HG03439 (cell line): ENCODE data around the gene TRERF1.

Experiments used
- ATAC-seq: cut with Tn5 transposase; IDR thresholded peaks from one replicate; pipeline ENCODE4 v1.9.1; 2021; ENCODE audit warnings: mild to moderate bottlenecking, moderate library complexity; ENCODE audit not compliant: unreplicated experiment

Gene TRERF1

DNA sequence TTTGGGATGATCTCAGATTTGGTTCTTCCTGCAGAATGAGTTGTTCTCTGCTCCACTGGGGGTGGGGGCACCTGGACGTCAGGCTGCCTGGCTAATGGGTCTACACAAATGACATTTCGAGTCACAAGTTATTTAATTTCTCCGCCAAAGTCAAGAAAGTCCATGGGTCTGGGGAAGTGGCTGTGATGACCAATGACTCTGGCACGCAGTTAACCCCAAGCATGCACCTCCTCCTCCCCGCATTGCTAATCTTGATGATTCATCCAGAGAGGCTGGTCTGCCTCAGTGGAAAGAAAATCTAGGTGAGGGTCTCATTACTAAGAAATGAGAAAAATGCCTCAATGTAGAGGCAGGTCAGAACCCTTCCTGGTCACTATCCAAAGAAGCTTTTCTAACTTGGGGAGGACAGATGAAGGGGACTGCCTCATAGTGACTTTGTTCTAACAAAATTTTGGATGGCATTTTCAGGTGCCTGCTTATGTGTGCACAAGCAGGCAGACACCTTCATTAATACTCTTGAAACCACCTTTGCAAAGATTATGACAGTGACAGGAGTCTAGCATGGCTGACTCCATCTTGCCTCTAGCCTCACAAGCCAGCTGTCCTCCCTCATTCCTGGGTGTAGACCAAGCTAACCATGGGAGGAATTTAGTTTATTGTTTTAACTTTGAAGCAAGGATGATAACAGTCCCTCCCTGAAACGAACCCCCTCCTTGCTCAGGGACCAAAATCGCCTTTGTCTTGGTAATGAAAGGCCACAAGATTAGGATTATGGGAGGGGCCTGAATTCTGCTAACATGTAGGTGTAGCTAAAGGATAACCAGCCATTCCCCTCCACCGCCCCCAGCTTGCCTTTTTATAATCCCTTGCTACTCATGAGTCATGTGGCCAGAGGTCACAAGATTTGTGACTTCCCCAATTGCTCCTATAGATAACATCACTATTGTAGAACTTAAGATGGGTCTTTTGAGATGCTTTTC lies 135.4 kb downstream of the TRERF1 start:
- no peak for ATAC-seq

DNA sequence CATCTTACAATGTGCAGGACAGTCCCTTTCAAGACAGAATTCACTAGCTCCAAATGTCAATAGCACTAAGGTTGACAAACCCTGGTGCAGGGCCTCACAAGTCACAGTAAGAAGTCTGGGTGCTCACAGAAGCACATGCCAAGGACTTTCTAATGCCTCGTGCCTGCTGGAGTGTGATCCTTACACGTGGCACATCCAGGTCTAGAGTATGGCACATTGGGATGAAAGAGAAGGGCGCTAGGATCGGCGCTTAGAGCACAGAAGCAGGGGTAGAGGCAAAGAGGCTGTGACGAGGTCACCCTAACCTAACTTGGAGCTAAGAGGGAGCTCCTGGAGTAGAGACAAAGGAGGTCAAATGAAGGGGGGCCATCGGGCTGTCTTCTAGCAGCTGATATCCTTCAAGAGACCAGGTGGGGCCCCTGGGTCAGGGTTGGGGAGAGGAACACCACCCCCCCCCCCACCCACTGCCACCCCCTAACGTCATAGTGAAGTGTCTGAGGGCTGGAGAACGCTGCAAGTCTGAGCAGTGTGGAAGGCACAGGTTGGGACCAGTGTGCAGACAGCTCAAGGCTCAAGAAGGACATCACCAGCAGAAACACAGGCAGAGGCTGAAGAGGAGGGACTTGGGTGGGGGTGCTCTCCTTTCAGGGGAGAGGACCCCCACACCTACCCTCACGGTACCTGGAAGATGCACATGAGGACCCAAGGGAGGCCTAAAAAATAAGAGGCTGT lies 136.3 kb downstream of the TRERF1 start:
- ATAC-seq: no peak

DNA sequence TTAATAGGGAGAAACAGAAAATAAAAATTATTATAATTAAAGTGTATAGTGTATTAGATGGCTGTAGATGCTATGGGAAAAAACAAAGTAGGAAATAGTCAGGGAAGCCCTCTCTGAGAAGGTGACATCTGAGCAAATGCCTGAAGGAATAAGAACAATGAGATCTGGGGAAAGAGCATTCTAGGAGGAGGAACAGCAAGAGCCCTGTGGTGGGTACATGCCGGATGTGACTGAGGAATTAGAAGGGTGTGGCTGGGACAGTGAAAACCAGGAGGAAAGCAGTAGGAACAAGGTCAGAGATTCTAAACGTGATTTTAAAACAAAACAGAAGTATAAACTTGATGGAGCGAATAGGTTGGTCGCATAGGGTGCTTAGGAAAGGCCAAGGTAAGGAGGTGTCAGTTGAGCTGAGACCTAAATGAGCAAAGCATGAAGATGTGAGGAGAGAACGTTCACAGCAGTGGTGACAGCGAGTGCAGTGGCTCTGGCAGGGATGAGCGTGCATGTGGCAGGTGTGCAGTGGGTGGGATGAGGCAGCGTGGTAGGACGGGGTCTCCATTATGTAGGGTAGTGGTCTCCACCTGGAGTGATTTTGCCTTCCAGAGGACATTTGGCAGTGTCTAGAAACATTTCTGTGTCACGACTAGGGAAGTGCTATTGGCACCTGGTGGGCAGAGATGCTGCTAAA lies 137.0 kb downstream of the TRERF1 start:
- ATAC-seq: no peak

DNA sequence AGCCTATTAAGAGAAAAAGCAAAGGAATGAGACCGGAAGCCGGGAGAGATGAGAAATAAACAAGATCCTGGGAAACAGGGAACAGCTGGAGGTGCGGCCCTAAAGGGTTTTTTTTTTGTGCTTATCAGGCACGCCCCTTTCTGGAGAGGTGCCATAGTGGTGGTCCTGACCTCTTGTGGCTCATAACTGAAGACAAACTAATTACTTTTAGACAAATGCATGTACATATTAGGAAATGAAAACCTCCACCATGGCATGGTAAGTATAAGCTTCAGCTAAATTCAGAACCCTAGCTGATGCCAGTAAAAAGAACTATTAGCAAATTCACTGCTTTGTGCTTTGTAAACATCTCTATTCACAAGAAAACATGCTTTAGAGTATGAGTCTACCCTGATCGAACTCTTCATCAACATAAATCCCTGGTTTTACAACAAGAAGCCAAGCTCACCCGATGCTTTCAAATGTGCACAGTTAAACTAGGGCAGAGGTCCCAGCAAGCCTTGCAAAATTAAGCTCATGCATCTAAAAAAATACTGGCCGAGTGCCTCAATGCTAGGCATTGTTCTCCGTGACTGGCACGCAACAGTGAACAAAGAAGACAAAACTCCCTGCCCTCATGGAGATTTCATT lies 137.7 kb downstream of the TRERF1 start:
- no peak for ATAC-seq

DNA sequence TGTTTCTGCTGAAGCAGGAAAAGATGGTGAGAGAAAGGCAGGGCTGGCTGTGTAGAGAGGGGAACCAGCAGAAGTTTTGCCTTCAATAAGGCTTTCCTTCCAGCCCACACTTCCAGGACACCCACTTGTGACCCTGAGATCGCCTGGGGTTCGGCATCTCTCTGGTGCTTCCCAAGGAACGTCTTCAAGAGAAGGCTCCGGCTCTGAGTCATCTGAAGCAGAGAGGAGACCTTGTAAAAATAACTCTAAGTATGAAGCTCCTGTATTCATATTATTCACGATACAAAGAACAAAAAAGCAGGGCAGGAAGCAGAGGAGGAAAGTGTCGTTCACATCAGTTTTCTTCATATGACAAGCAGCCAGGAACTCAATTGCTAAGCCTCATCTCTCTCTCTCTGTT lies 138.7 kb downstream of the TRERF1 start:
- ATAC-seq: no peak

DNA sequence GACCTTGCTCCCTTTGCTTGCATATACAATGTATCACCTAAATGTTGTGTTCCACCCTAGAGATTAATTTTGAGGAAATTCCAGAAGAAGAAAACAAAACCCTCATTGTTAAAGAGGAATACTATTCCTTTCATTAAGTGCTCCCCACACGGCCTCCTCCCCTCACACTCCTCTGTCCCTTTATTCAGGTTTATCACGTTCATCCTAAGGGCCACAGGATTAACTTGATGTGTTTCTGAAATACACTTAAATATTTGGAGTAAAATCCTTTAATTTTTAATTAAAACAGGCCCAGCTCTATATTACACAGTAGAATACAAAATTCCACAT lies 144.6 kb downstream of the TRERF1 start:
- ATAC-seq: no peak

DNA sequence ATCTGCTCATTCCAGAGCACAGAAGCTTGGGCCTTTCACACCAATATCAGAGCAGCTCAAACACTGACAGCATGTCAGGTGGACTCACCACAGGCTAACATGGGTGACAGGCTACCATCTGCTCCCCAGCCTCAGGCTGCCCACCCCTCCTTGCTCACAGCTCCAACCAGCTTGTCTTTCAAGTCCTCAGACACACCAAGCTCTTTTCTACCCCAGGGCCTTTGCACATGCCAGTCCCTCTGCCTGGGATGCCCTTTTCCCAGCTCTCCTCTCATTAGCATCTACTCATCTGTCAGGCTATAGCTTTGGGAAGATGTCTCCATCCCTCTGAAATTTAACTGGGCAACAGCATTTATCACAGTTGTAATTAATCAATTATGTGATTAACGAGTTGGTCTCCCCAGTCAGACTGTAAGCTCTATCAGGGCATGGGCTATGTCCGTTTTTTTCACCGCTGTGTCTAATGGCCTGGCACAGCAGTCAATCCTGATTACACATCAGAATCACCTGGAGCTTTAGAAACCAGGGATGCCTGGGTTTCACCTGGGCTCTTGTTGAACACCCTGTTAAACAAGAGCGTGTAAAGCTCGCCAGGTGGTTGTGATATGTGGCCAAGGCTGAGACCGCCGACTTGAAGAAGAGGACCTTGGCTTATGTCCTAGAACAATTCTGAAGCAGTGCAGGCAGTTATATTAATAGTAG lies 145.1 kb downstream of the TRERF1 start:
- ATAC-seq: no peak

DNA sequence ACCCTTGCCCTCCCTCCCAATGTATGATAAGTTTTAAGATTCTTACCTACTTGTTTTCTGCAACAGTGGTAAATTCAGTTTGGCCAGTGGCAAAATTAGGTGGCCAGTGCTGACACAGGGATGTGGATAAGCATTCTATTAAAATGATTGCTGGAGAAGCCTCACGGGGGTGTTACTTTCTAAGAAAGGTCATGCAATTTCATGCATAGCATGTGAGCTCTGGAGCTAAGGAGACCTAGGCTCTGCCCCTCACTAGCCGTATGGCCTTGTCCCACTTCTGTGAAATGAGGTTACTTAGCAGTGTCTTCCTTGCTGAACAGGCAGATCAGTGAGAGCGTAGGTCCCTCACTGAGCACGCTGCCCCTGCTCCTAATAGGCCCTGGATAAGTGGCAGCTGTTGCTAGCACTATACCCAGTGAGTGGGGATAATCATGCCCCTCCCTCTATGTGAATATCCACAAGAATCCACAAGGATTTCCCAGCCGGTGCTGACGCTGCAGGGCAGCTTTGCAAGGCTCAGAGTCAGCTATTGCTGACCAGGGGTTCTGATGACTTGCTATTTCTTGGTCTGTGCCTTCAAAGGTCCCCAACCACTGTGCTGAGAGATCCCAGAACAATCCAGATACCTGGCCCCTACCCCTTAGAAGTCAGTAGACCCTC lies 147.5 kb downstream of the TRERF1 start:
- ATAC-seq: no peak

DNA sequence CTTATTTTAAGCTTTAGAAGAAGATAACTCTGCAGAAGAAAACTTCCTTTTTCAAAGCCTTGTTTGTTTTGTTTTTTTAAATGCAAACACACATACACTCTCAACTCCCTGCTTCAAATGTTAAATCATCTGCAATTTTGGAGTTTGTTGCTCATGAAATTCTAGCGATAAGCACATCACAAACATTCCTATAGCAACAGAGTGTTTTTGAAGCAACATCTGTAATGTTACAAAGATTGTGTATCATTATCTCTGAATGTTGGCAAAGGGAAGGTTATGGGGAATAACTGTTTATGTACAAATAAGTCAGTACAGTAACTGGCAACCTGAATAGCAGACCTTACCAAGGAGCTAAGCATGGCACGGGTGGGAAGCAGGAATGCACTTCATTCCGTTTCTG lies 149.3 kb downstream of the TRERF1 start:
- no peak for ATAC-seq

DNA sequence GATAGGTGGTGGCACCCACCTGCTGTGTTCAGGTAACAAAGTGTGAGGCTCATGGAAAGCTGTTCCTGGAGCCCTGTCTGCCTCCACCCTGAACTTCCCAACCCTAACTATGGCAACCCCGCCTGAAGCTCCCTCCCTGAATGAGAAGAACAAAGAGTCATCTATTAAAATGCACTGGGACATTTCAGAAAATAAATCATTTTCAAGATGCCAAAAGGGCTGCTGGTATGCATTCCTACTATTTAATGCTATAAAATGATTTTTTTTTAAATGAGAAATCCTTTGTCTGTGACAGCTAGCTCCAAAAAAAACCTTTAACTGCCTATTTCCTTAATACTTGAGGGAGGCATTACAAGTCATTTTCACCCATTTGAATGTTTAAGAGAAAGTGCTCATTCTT lies 149.7 kb downstream of the TRERF1 start:
- no peak for ATAC-seq

DNA sequence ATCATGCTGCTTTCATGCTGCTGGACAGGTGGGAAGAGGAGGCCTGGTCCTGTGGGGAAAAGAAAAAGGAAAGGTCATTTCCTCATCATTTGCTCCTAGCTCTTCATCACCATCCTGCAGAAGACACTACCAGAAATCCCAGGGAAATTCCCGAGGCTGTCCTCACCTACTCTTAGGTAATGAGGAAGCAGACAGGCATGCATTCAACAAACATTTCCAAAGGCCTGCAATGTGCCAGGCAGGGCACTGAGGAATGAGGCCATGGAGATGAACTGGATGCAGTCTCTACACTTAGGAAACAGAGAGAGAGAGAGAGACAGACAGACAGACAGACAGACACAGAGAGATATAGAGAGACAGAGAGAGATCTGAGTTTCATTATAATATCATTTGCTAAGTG lies 151.0 kb downstream of the TRERF1 start:
- ATAC-seq: no peak

DNA sequence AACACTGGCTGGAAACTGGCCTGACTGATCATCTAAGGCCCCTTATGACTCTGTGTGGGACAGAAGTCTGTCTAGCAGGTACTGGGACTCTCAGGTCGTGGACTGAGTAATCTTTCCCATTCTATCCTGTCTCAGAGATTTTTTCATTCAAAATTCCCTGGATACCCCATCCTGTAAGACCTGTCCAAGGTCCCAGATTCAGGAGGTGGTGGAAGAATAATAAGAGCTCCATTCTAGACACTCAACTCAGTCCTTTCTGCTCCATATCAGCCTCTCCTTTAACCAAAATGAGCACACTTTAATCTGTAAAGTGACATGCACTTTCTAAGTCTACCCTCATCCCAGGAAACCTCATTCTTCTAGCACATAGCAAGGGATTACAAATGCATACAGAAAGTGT lies 151.5 kb downstream of the TRERF1 start:
- no peak for ATAC-seq

DNA sequence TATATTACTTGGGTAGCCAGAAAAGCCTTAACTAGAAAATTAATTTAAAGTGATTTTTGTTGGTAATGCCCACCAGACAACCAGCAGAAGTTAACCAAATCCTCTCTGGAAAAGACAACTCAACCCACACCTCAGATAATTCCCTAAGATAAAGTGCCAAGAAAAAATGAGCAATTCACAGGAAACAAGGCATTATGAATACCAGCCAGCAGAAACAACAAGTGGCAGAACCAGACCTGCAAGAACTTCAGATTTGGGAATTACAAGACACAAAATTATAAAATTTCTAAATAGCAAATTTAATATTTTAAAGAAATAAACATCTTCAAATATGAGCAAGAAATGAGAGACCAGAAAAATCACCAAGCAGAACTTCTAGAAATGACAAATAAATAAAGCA lies 154.1 kb downstream of the TRERF1 start:
- no peak for ATAC-seq

DNA sequence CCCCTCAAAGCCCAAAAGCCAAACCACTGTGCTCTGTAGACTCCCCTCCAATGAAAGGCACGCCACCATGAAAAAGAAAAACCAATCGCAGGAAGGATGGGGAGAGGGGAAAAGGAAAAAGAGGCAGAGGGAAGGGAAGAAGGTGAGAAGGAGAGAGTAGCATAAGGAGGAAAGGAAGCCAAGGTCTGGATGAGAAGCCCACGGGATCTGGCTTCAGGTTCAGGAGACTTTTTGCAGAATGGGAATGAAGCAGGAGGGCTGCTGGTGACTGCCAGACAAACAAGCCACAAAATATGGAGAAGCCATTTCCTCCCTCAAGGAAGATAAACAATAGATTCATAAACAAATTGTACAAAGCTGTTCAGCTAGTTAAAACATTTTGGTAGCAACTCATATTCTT lies 155.1 kb downstream of the TRERF1 start:
- no peak for ATAC-seq

DNA sequence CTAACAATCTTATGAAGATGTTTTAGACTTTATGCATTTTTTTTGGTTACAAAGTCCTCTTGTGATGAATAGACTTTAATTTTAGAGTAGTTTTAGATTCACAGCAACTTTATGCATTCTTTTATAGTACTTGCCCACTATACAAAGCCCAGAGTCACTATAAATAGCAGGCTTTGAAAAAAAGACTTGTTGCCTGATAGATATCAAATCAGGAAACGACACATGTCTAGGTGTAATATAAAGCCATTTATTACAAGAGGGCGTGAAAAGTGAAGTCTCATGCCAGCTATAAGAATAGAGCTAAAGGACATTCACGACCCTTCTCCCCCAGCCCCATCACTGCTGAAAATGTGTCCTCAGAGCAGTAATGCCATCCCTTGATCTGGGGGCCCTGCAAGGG lies 156.0 kb downstream of the TRERF1 start:
- no peak for ATAC-seq

DNA sequence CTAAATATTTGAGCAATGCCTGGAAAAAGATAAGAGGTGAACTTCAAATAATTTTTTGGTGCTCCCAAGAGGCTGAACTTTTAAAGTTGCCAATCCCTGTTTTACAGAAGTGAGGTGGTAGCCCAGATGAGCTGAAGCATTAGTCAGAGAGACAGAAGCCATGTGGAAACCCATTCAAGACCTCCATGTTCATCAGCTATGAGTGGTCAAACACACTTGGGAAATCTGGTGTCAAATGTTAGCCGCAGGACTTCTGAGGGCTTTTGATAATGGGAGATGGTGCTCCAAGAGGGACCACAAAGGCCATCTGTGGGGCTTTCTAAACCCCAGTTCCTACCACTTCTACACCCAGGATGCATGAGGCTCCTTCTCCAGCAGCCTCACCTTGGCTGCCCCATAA lies 156.5 kb downstream of the TRERF1 start:
- no peak for ATAC-seq

DNA sequence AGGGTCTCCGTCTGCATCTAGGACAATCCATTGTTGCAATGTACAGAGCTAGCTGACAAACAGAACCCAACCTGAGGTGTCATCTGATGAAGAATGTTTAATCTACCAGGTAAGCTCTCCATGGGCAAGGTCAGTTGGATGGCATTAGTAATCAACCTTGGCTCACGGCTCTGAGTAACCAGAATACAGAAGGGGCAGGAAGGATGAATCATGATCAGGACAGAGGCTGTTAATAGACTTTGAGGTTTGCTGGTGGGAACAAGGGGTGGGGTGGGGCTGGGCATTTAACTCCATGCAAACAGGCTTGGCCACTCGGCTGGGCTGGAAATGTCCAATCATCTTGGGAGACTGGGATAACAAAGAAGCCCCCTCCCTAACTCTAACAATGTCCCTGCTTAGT lies 157.0 kb downstream of the TRERF1 start:
- ATAC-seq: no peak

DNA sequence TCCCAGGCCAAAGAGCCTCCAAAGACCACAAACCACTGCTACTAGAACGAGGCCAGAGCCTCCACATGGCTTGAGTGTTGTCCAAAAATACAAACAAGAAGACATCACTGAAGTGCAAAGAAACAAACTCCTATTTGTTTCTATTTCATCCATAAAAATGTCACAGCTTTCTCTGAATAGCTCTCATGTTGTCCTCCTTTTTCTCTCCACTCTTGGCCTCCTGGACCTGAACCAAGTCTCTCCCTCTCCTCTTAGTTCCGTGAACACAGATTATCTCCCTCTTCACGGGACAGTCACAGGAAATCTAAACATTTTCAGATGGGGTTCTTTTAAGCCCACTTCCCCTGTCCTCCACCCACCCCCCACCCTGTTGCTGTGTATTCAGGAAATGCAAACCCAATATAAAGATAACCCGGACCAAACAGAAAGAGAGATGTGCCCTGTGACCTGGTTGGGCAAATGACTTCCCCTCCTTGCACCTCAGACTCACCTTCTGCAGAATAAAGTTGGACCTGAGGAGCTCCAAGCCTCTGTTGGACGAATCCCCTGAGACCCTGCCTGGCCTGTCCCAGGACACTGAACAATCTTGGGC lies 158.2 kb downstream of the TRERF1 start:
- ATAC-seq: no peak

DNA sequence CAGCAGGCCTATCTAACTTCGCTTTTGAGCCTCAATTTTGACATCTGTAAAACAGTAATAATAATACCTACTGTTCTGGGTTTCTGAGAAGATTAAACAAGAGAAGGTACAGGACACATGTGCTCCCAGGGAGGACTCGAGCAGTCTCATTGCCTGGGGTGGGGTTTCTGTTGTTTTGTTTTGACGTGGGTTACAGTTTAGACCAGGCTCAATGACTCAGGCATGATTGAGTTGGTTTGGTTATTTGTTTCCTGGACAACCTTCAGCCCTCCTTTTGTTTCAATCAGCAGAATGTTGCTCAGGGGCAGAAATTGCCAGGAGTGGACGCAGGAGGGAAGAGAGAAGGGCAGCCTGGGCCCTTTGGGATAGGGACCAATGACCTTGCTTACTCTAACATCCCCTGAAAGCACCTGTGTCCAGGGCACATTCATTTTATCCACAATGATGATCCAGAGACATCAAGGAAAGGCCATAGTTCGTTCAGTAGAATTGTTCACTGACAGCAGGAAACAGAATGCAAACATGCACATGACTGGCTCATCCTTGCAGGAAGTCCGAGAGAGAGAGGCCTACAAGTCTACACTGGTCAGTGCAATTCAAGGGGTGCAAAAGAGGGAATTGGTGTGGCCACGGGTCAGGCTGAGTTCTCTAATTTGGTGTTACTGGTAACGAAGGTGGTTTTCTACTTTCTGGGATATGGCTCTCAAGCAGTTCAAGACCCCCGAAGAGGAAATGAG lies 159.6 kb downstream of the TRERF1 start:
- ATAC-seq: no peak
